EL (cell line): Measurements from ENCODE around the gene ANXA5.

Experiments used
- DNase-seq: peaks from one replicate; pipeline ENCODE4 v3.0.0-alpha.2; 2016

Gene ANXA5

DNA sequence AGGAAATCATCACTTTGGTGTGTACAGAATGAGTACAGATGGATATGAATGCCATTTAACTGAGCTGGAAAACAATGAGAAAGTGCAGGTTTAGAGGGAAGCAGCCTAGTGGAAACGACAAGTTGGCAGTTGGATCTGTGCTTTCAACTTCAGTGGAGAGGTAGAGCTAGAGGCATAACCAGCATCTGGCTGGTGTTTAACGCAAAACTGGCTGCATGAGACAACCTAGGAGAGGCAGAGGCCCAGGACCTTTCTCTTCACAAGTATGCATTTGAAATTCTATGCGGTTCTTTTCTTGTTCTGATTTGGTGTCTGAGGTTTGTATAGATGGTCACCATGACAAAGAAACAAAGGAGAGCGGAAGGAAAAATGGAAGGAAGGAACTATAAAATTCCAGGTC lies 63.1 kb downstream of the ANXA5 start:
- no peak for DNase-seq

DNA sequence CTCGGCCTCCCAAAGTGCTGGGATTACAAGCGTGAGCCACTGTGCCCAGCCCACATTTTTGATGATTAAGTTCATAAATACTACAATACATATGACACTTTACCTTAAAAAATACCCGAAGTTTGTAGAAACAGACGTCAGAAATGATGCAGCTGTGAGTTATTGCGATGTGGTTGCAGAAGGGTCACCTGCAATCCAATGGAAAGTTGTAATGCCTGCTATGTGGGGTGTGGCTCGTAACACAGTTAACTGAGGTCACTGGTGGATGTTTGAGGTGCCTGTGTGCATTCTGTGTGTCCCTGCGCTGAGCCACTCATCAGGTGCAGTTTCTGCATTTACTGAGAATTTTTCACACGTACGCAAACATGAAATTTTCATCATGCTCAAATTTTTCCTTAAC lies 64.1 kb downstream of the ANXA5 start:
- no peak for DNase-seq
